ENCODE measurements around the gene ZNF518B.

DNA sequence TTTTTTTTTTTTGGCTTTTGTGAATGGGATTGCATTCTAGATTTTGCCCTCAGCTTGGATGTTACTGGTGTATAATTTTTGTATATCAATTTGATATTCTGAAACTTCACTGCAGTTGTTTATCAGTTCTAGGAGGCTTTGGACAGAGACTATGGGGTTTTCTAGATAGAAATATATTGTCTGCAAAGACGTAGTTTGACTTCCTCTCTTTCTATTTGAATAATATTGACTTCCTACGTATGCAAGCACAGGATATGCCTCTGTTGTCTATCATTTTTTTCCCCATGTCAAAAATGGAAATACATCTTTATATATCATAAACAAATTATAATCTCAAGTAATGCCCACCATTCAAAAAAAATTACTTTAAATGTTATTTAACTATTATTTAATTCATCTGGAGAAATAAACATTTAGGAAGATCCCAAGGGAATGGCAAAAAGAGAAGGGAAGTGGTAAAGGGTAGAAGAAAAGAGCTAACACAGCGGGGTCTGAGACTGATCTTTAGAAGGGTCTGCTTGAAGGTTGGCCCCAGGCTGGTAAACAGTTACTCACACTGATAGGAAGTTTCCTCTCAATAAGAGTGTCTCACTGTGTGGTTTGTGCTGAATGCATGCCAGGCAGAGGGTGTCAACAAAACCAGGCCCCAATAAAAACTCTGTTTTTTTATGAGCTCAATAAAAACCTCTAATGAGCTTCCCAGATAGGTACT is 35.7 kb downstream of the ZNF518B start:
- TF ChIP-seq POLR2A (IDR thresholded peaks at IDR 0.05; ENCODE audit: low read length) (no peak), GATA1 (IDR thresholded peaks at IDR 0.05; ENCODE audit: low read depth, low read length) (no peak)

All from erythroblast (primary cell).